Mesenteric fat pad (tissue), 1 donor: ENCODE data around the gene C18orf63. TPM values are rescaled to one million over a fixed set of nuclear protein-coding genes. Genes with fewer than 3 reads are reported as not detected.
"Not testable (repeated sequence)": the region's sequence is repeated elsewhere in the genome, so short reads cannot be mapped to it uniquely, and the experiment has no call there.

Experiments
- DNase-seq: peaks from one replicate; pipeline ENCODE4 v3.0.0-alpha.2; 2020; ENCODE audit warnings: low spot score
- long read RNA-seq: library from polyadenylated mRNA; unstranded; transcript quantifications from one replicate; pipeline ENCODE4 v2.0.0, GENCODE V29; 2020
- total RNA-seq: library from RNA; stranded (reverse); fragmentation: NEBNext Ultra II Directional; extraction: Animal tissue kit (Norgen Biotek cat#: 25700); gene quantifications from one replicate; pipeline ENCODE4 v1.2.1, GENCODE V29; 2021
- donor health status: DM: yes; HTN: yes; CAD: no.

Gene C18orf63
- not detected for total RNA-seq
- long read RNA-seq: 0 reads

DNA sequence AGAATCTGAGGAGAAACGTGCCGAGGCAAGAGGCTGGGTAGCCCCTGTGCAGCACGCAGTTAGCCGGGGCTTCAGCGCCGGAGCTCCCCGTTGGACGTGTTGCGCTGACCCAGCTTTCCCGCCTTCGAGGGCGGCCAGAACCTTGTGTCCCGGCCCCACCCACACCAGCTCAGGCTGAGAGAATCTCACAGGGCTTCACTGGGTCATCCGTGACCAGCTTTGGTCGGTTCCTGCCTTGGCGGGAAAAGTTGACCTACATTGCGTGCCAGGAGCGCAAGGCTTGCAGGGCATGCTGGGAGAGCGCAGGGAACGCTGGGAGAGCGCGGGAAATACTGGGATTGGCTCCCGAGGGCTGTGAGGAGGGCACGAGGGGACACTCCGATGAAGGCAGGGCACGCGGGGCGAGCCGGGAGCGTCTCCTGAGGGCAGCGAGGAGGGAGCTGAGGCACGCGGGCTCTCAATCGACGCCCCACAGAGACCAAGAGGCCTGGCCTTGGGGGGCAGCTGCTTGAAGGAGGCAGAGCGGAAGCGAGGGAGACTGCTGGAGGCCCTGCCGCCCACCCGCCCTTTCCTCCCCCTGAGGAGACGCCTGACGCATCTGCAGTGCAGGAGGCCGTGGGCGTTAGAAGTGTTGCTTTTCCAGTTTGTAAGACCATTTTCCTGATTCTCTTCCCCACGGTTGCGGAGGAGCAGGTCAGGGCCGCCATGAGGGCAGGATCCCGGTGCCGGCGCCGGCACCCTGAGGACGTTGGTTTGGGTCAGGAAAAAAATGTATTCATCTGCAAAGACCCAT lies at the start of gene C18orf63:
C18orf63 (plus strand) TSS at position 376 of the 793 bp plus-strand sequence. CDS start 2,027 bp downstream, outside the sequence.
- DNase-seq: no peak

DNA sequence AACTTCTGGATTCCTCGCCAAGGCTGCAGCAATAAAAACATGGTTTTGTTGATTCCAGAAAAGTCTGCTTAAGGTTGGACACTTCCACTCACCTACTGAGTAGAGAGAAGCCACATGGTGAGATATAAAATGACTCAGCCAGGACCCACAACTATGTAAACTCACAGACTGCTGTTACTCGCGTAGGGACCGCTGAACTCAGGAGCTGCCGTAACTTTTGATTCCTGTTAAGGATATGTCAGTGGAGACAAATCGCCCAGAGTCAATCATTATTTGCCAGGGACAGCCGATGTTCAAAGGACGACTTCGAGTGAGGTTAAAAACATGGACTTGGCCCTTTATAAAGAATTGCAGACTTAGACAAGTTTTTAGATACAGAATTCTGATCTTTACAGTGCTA lies 49.5 kb upstream of the C18orf63 start:
- DNase-seq: no peak

DNA sequence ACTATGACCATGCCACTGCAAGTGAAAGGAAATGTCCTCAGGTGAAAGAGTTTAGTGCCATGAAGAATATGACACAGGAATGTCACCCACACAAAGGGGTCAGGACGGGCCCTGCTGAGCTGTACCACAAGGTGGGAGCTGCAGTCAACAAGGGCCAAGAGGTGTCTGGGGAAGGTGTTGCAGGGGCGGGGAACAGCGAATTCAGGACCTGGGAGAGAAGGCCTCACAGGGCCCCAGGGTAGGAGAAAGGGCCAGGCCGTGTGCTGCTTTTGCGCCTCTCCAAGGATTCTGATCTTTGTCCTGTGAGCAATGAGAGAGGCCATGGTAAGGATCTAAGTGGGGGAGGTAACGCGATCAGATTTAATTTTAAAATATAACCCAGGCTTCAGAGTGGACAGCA lies 47.5 kb upstream of the C18orf63 start:
- DNase-seq: no peak

DNA sequence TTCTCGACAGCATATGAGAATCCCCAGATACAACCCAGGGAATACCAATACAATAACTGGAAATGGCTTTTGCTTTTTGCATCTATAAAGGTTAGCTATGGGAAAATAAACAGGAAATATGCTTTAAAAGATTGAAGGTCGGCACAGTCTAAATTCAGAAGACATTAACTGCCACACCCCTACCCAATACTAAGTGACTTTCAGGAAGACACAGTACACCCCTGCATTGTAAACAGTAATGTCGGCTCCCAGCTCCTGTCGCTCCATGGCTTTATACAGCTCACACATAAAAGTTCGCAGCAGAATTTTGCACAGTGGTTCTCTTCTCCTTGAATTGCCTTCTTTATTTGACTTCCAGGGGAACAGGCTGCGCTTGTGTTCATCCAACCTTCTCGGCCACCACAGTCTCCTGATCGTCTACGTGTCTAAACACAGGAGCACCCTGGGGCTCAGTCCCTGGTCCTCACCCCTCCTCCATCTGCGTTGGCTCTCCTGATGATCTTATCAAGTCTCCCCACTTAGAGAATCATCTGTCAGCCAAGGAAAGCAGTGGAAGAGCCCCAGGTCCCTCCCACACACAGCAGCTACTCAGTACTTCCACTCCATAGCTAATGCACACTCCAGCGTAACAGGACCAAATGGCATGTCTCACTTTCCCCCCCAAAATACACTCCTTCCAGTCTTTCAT lies 46.6 kb upstream of the C18orf63 start:
- no peak for DNase-seq

GRCh38 chr18:74271635-74272034 lies 44.0 kb upstream of the C18orf63 start:
- no peak for DNase-seq

DNA sequence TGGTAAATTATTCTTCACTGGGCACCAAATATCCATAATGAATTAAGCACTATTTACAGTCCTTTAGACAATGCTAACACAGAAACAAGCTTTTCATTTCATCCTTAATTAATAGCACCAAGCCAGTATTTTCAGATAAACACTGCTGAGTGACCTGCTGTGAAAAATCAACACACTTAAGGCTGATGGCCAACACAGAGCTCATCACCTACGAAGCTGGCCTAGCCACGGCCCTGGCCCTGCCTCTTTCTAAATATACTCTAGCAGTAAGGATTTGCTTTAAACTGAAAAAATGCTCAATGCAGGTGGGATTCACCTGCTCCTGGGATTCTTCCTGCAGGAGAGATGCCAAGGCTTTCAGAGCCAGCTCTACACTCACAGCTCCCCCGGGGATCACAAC lies 42.2 kb upstream of the C18orf63 start:
- no peak for DNase-seq

DNA sequence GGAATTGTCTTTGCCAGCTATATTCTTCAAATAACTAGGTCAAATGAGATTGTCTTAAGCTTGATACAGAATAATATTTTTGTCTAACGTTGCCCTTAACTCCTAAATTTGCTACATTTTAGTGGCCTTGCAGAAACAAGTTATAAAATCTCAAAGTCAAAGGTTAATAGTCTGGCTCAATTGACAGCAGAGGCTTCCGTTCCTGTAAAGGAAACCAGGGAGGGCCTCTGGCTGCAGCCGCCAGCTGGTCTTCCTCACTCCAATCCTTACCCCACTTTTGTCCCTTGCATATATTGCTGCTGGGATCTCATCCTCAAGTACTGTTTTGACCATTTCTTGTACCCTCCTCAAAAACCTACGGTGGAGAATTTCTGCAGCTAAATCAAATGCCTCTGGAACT lies 40.9 kb upstream of the C18orf63 start:
- DNase-seq: no peak

GRCh38 chr18:74275736-74276135 lies 39.9 kb upstream of the C18orf63 start:
- no peak for DNase-seq

- no peak for DNase-seq
These were observed 39.0 kb upstream of the C18orf63 start for GRCh38 chr18:74276609-74277008.

DNA sequence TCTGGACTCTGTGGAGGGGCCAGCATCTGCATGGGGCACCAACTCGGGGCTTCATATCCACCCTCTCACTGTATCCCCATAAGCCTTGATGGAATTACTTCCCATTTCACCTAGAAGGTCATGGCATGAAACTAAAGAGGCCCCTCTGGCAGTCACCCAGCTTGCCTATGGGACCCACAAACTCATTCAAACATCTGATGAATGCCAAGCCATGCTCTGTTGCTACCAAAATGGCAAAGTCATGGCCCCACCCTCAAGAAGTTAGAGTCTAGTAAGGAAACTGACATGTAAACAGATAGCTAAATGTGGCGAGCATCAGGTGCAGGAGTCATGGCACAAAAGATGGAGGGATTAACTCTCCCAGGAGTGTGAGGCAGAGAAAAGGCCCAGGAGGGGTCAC lies 38.3 kb upstream of the C18orf63 start:
- no peak for DNase-seq

- no peak for DNase-seq
These were observed 37.6 kb upstream of the C18orf63 start for GRCh38 chr18:74278058-74278457.

DNA sequence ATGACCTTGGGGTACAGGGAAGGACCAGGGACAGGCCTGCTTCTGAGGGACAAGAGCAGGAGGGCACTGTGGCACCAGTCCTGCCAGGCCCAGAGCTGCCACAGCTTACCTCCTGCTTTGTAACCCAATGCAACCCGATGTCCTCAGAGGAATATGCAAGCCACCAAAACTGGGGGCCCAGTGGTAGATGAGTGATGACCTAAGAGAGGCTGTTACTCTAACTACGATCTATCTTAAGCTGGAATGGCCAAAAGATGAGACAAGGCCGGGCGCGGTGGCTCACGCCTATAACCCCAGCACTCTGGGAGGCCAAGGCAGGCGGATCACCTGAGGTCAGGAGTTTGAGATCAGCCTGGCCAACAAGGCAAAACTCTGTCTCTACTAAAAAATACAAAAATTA lies 36.7 kb upstream of the C18orf63 start:
- DNase-seq: no peak

DNA sequence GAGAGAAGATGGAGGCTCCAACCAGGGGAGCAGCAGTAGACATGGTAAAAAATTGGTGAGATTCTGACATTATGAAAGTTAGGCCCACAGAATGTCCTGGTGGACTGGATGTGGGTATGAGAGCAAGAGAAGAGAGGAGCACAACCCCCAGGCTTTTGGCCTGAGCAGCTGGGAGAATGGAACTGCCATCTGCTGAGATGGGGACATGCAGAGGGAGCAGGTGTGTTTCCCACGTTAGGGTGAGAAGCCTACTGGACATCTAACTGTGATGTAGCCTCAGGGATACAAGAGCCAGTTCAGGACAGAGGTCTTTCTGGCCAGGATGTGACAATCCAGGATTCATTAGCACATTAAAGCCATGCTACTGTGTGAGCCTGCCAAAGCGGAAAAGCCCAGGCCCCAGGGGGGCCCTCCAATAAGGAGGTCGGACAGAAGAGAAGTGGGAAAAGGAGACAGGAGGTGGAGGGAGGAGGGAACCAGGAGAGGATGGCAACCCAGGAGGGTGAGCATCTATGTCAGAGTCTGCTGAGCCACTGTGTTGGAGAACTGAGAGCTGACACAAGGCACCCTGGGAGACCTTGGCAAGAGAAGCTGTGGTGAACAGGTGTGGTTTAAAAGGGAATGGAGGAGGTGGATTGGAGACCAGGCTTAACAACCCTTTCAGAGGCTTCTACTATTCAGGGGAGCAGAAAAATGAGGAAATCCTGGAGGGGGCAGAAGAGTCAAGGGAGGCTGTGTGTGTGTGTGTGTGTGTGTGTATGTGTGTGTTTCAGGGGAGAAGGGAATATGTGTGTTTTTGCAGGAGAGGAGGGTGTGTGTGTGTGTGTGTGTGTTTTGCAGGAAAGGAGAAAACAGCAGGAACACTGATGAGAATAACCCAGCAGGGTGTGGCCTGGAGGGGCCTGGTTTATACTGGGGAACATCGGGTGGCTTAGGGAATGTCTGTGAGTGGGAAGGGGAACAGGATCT lies 34.3 kb upstream of the C18orf63 start:
- DNase-seq: no peak

GRCh38 chr18:74281980-74282754 lies 33.5 kb upstream of the C18orf63 start:
- no peak for DNase-seq

- no peak for DNase-seq
These were observed 32.7 kb upstream of the C18orf63 start for GRCh38 chr18:74282755-74283554.

- no peak for DNase-seq
These were observed 32.0 kb upstream of the C18orf63 start for GRCh38 chr18:74283646-74284045.

- DNase-seq: no peak
These were observed 31.3 kb upstream of the C18orf63 start for GRCh38 chr18:74284191-74284979.

DNA sequence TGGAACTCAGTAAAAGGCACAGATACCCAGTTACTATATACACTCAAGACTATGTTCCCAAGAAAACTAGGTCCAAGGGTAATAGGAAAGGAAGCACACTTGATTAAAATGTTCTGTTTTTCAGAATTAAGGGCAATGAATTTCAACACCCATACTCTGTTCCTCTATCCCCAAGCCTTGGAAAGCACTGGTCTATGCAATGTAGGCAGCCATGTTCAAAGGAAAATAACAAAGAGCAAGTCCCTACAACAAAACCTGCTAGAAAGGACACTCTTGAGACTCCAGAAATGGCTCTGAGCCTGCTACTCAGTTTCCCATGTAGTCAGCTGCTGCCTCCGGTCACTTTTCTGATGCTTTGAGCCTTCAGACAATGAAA lies 30.7 kb upstream of the C18orf63 start:
- no peak for DNase-seq

GRCh38 chr18:74285583-74285982 lies 30.1 kb upstream of the C18orf63 start:
- DNase-seq: not testable (repeated sequence)
